ENCODE measurements around the gene VAPA. TPM values are rescaled to one million over a fixed set of nuclear protein-coding genes. Genes with fewer than 3 reads are reported as not detected.
A peak's percentile ranks its signal among the peaks of the same experiment; 100 is the strongest.

VAPA gene
- total and polyA plus RNA-seq, 2 donors (not counting 3 experiments of a cell fraction or from before 2014, with no cell fraction given): 105 to 163 TPM

- DNase-seq (ENCODE audit: low read depth, low spot score) (peak; percentile 77), FAIRE-seq (no peak)
- Histone ChIP-seq H3K36me3 (ENCODE audit: control insufficient read depth in 2 of 2, extremely low read depth in 1 of 2, insufficient read depth in 2 of 2, low read length in 2 of 2) (no peaks in the 10 kb centered on the region), H3K9me1 (replicated peaks; ENCODE audit: control insufficient read depth, extremely low read depth, insufficient read depth, low read length) (no peaks in the 10 kb centered on the region), H3K9me3 (replicated peaks; ENCODE audit: control insufficient read depth, insufficient read depth, low read length) (no peaks in the 10 kb centered on the region), H3K27ac (ENCODE audit: insufficient read depth, low read depth, low read length) (no peak overlapping the region), H3K27me3 (ENCODE audit: control insufficient read depth in 2 of 2, insufficient read depth in 2 of 2, low read length in 2 of 2) (peaks cover 13 to 26% of the 10 kb centered on the region in 2 experiments), H3K79me2 (ENCODE audit: control insufficient read depth, insufficient read depth, low read length) (no peaks in the 10 kb centered on the region), H2AFZ (ENCODE audit: low read depth, low read length) (no peak overlapping the region), H3K9ac (replicated peaks; ENCODE audit: extremely low read depth, insufficient read depth, low read length) (no peak overlapping the region), H3K4me3 (replicated peaks in 1 of 3; ENCODE audit: insufficient read depth in 1 of 3, low read depth in 1 of 3, low read length in 3 of 3) (no peak overlapping the region), H3K4me1 (ENCODE audit: control insufficient read depth, extremely low read depth, insufficient read depth, low read length) (no peaks in the 10 kb centered on the region), H4K20me1 (replicated peaks; ENCODE audit: control insufficient read depth, extremely low read depth, insufficient read depth, low read length) (no peaks in the 10 kb centered on the region), H3K4me2 (ENCODE audit: insufficient read depth, low read length) (no peak overlapping the region)
- dilution Hi-C loops (cut with MboI; ENCODE audit: extremely low pct_ligation_motif_present, low sequenced_read_pairs): loop anchor here (25.0 kb wide), 1 partner anchor 520 kb away; no protein-coding TSS in a partner anchor
- CTCF ChIA-PET: interaction anchor here (1.1 kb wide), 1 partner anchor 14 kb away, joined by 3 read pairs; no protein-coding TSS in a partner anchor
- intact Hi-C loops (cut with micrococcal nuclease): no loop called here
- no TSS peak for BruUV-seq (replicated peaks)
- POLR2A ChIA-PET: no interaction called here
- TF ChIP-seq POLR2AphosphoS5 (IDR thresholded peaks at IDR 0.05; ENCODE audit: insufficient read depth, low read depth, low read length) (no peak), CTCF (IDR thresholded peaks at IDR 0.05; ENCODE audit: extremely low read depth in 1 of 2, insufficient read depth in 1 of 2, low read depth in 1 of 2, low read length in 2 of 2) (no peak), GATA2 (IDR thresholded peaks at IDR 0.05; ENCODE audit: insufficient read depth, insufficient read length, low read depth, low read length) (no peak), MYC (IDR thresholded peaks at IDR 0.05; ENCODE audit: low read depth, low read length) (no peak), MAX (IDR thresholded peaks at IDR 0.05; ENCODE audit: insufficient read depth, insufficient read length) (no peak), EZH2 (IDR thresholded peaks at IDR 0.05; ENCODE audit: borderline replicate concordance, low read depth, low read length, severe bottlenecking) (no peak), JUN (IDR thresholded peaks at IDR 0.05; ENCODE audit: borderline replicate concordance, insufficient read depth, insufficient read length, low read depth) (no peak), FOS (IDR thresholded peaks at IDR 0.05; ENCODE audit: borderline replicate concordance, insufficient read depth, low read length) (no peak), POLR2A (IDR thresholded peaks at IDR 0.05; ENCODE audit: low read depth, low read length) (no peak)
Measured at GRCh38 chr18:9992300-9992972, 78.6 kb downstream of the VAPA start.
